ENCODE data around the gene OR2T10. TPM values are rescaled to one million over a fixed set of nuclear protein-coding genes. Genes with fewer than 3 reads are reported as not detected.

The OR2T10 gene
- total and polyA plus RNA-seq, 2 donors (not counting 3 experiments of a cell fraction or from before 2014, with no cell fraction given) = not detected

DNA sequence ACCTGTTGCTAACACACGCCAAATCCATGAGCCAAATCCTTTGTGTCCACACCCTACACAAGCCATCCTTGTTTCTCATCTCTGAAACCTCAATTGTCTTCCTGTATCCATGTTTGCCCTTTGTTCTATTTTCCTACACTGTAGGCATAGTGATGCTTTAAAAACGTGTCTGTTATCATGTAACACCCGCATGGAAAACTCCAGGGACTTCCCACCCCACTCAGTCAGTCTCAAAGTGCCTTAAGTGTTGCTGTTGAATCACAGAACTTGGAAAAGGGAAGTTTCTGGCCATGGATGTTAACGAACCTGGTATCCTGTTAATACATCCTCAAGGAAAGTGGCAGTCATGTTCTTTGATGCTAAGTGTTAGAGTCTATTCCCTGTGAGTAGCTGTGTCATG, 27.7 kb upstream of the OR2T10 start:
- no peaks in the 10 kb centered on the region for H3K36me3 ChIP-seq (ENCODE audit: control insufficient read depth in 2 of 2, extremely low read depth in 1 of 2, insufficient read depth in 2 of 2, low read length in 2 of 2)
- H3K9me1 ChIP-seq (replicated peaks; ENCODE audit: control insufficient read depth, extremely low read depth, insufficient read depth, low read length) = no peaks in the 10 kb centered on the region
- DNase-seq (ENCODE audit: low read depth, low spot score) (no peak), FAIRE-seq (no peak)
- H3K79me2 ChIP-seq (ENCODE audit: control insufficient read depth, insufficient read depth, low read length) = no peaks in the 10 kb centered on the region
- ChIA-PET POLR2A (no interaction called here), CTCF (interaction anchor here (0.9 kb wide), 1 partner anchor 182 kb away, joined by 3 read pairs; no protein-coding TSS in a partner anchor)
- BruUV-seq (replicated peaks) = no TSS peak
- no peaks in the 10 kb centered on the region for H3K27me3 ChIP-seq (ENCODE audit: control insufficient read depth in 2 of 2, insufficient read depth in 2 of 2, low read length in 2 of 2)
- no peak overlapping the region for H3K4me2 ChIP-seq (ENCODE audit: insufficient read depth, low read length)
- TF ChIP-seq EZH2 (IDR thresholded peaks at IDR 0.05; ENCODE audit: borderline replicate concordance, low read depth, low read length, severe bottlenecking) (no peak), MYC (IDR thresholded peaks at IDR 0.05; ENCODE audit: low read depth, low read length) (no peak), POLR2AphosphoS5 (IDR thresholded peaks at IDR 0.05; ENCODE audit: insufficient read depth, low read depth, low read length) (no peak), MAX (IDR thresholded peaks at IDR 0.05; ENCODE audit: insufficient read depth, insufficient read length) (no peak), FOS (IDR thresholded peaks at IDR 0.05; ENCODE audit: borderline replicate concordance, insufficient read depth, low read length) (no peak), POLR2A (IDR thresholded peaks at IDR 0.05; ENCODE audit: low read depth, low read length) (no peak), GATA2 (IDR thresholded peaks at IDR 0.05; ENCODE audit: insufficient read depth, insufficient read length, low read depth, low read length) (no peak), JUN (IDR thresholded peaks at IDR 0.05; ENCODE audit: borderline replicate concordance, insufficient read depth, insufficient read length, low read depth) (no peak)
- TF ChIP-seq, protein P1, sequence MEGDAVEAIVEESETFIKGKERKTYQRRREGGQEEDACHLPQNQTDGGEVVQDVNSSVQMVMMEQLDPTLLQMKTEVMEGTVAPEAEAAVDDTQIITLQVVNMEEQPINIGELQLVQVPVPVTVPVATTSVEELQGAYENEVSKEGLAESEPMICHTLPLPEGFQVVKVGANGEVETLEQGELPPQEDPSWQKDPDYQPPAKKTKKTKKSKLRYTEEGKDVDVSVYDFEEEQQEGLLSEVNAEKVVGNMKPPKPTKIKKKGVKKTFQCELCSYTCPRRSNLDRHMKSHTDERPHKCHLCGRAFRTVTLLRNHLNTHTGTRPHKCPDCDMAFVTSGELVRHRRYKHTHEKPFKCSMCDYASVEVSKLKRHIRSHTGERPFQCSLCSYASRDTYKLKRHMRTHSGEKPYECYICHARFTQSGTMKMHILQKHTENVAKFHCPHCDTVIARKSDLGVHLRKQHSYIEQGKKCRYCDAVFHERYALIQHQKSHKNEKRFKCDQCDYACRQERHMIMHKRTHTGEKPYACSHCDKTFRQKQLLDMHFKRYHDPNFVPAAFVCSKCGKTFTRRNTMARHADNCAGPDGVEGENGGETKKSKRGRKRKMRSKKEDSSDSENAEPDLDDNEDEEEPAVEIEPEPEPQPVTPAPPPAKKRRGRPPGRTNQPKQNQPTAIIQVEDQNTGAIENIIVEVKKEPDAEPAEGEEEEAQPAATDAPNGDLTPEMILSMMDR (IDR thresholded peaks at IDR 0.05; ENCODE audit: extremely low read depth in 1 of 2, insufficient read depth in 1 of 2, low read depth in 1 of 2, low read length in 2 of 2) = no peak
- no peak overlapping the region for H3K9ac ChIP-seq (replicated peaks; ENCODE audit: extremely low read depth, insufficient read depth, low read length)
- no peaks in the 10 kb centered on the region for H4K20me1 ChIP-seq (replicated peaks; ENCODE audit: control insufficient read depth, extremely low read depth, insufficient read depth, low read length)
- dilution Hi-C loops (cut with MboI; ENCODE audit: extremely low pct_ligation_motif_present, low sequenced_read_pairs) (no loop called here), intact Hi-C loops (cut with micrococcal nuclease) (no loop called here)
- no peak overlapping the region for H3K27ac ChIP-seq (ENCODE audit: insufficient read depth, low read depth, low read length)
- H2AFZ ChIP-seq (ENCODE audit: low read depth, low read length) = no peak overlapping the region
- no peaks in the 10 kb centered on the region for H3K4me1 ChIP-seq (ENCODE audit: control insufficient read depth, extremely low read depth, insufficient read depth, low read length)
- peaks cover 3% of the 10 kb centered on the region for H3K9me3 ChIP-seq (replicated peaks; ENCODE audit: control insufficient read depth, insufficient read depth, low read length)
- no peak overlapping the region for H3K4me3 ChIP-seq (replicated peaks in 1 of 3; ENCODE audit: insufficient read depth in 1 of 3, low read depth in 1 of 3, low read length in 3 of 3)

All from endothelial cell of umbilical vein (primary cell).